Measurements from ENCODE around the gene TRABD.

TRABD gene

GRCh38 chr22:50173311-50173982, 12.3 kb upstream of the TRABD start:
- Histone ChIP-seq H4K12ac (ENCODE audit: low read depth, low read length) (no peak overlapping the region), H3K23ac (ENCODE audit: low read length) (no peak overlapping the region), H3K14ac (ENCODE audit: low read length) (no peak overlapping the region), H3K4ac (ENCODE audit: low read depth, low read length) (no peak overlapping the region), H2BK5ac (ENCODE audit: low read depth, low read length, poor library complexity) (no peak overlapping the region), H3K4me2 (ENCODE audit: low read length) (no peak overlapping the region), H3K27ac (ENCODE audit: low read depth, low read length) (no peak overlapping the region), H2BK120ac (ENCODE audit: insufficient read depth, low read length, poor library complexity) (no peak overlapping the region), H2AFZ (ENCODE audit: insufficient read depth, low read length, poor library complexity) (no peak overlapping the region), H3K9me3 (ENCODE audit: insufficient read depth, low read depth, low read length) (peaks cover 11% of the 10 kb centered on the region), H2BK12ac (ENCODE audit: low read length) (no peak overlapping the region), H3K27me3 (ENCODE audit: insufficient read depth, low read length) (peaks cover 17% of the 10 kb centered on the region), H3K36me3 (ENCODE audit: control insufficient read depth in 1 of 2, insufficient read depth in 2 of 2, low read length in 2 of 2) (no peaks in the 10 kb centered on the region), H3K4me1 (ENCODE audit: control insufficient read depth in 1 of 2, insufficient read depth in 2 of 2, low read length in 2 of 2) (peaks cover 0 to 5% of the 10 kb centered on the region in 2 experiments), H3K79me2 (ENCODE audit: control insufficient read depth, insufficient read depth, low read length, poor library complexity) (no peaks in the 10 kb centered on the region), H3K4me3 (ENCODE audit: low read depth, low read length) (no peak overlapping the region), H3K9ac (ENCODE audit: low read length) (no peak overlapping the region), H4K8ac (ENCODE audit: low read depth, low read length) (no peak overlapping the region), H4K91ac (ENCODE audit: low read depth, low read length) (no peak overlapping the region), H3K18ac (ENCODE audit: low read length) (no peak overlapping the region), H3K79me1 (ENCODE audit: low read length) (peaks cover 2% of the 10 kb centered on the region), H2AK5ac (ENCODE audit: low read length) (no peak overlapping the region)
- WGBS (ENCODE audit: extremely low coverage, insufficient coverage, insufficient read length), result no CpG with 5 or more reads among the region's 26 CpGs
- no peak for DNase-seq

GRCh38 chr22:50173983-50174355, 11.7 kb upstream of the TRABD start:
- peaks cover 2% of the 10 kb centered on the region for H3K79me1 ChIP-seq (ENCODE audit: low read length)
- H3K4me2 ChIP-seq (ENCODE audit: low read length), result no peak overlapping the region
- H3K18ac ChIP-seq (ENCODE audit: low read length), result no peak overlapping the region
- H2BK5ac ChIP-seq (ENCODE audit: low read depth, low read length, poor library complexity), result no peak overlapping the region
- no peak overlapping the region for H3K14ac ChIP-seq (ENCODE audit: low read length)
- no peak overlapping the region for H4K8ac ChIP-seq (ENCODE audit: low read depth, low read length)
- no peak overlapping the region for H4K12ac ChIP-seq (ENCODE audit: low read depth, low read length)
- H2BK120ac ChIP-seq (ENCODE audit: insufficient read depth, low read length, poor library complexity), result no peak overlapping the region
- H3K4me1 ChIP-seq (ENCODE audit: control insufficient read depth in 1 of 2, insufficient read depth in 2 of 2, low read length in 2 of 2), result peaks cover 0 to 5% of the 10 kb centered on the region in 2 experiments
- no peak overlapping the region for H2AFZ ChIP-seq (ENCODE audit: insufficient read depth, low read length, poor library complexity)
- H2AK5ac ChIP-seq (ENCODE audit: low read length), result no peak overlapping the region
- no peak overlapping the region for H3K4me3 ChIP-seq (ENCODE audit: low read depth, low read length)
- H3K9me3 ChIP-seq (ENCODE audit: insufficient read depth, low read depth, low read length), result peaks cover 11% of the 10 kb centered on the region
- no peak for DNase-seq
- H3K36me3 ChIP-seq (ENCODE audit: control insufficient read depth in 1 of 2, insufficient read depth in 2 of 2, low read length in 2 of 2), result no peaks in the 10 kb centered on the region
- H3K27ac ChIP-seq (ENCODE audit: low read depth, low read length), result no peak overlapping the region
- no peaks in the 10 kb centered on the region for H3K79me2 ChIP-seq (ENCODE audit: control insufficient read depth, insufficient read depth, low read length, poor library complexity)
- H3K4ac ChIP-seq (ENCODE audit: low read depth, low read length), result no peak overlapping the region
- H3K23ac ChIP-seq (ENCODE audit: low read length), result no peak overlapping the region
- peaks cover 15% of the 10 kb centered on the region for H3K27me3 ChIP-seq (ENCODE audit: insufficient read depth, low read length)
- H3K9ac ChIP-seq (ENCODE audit: low read length), result no peak overlapping the region
- H4K91ac ChIP-seq (ENCODE audit: low read depth, low read length), result no peak overlapping the region
- WGBS (ENCODE audit: extremely low coverage, insufficient coverage, insufficient read length), result no CpG with 5 or more reads among the region's 6 CpGs
- no peak overlapping the region for H2BK12ac ChIP-seq (ENCODE audit: low read length)

- H3K27ac ChIP-seq (ENCODE audit: low read depth, low read length), result no peak overlapping the region
- H3K27me3 ChIP-seq (ENCODE audit: insufficient read depth, low read length), result peaks cover 10% of the 10 kb centered on the region
- H2AK5ac ChIP-seq (ENCODE audit: low read length), result no peak overlapping the region
- no peak overlapping the region for H2AFZ ChIP-seq (ENCODE audit: insufficient read depth, low read length, poor library complexity)
- WGBS (ENCODE audit: extremely low coverage, insufficient coverage, insufficient read length), result no CpG with 5 or more reads among the region's 27 CpGs
- H3K14ac ChIP-seq (ENCODE audit: low read length), result no peak overlapping the region
- no peaks in the 10 kb centered on the region for H3K79me2 ChIP-seq (ENCODE audit: control insufficient read depth, insufficient read depth, low read length, poor library complexity)
- no peak overlapping the region for H3K4me2 ChIP-seq (ENCODE audit: low read length)
- no peaks in the 10 kb centered on the region for H3K36me3 ChIP-seq (ENCODE audit: control insufficient read depth in 1 of 2, insufficient read depth in 2 of 2, low read length in 2 of 2)
- H3K4me1 ChIP-seq (ENCODE audit: control insufficient read depth in 1 of 2, insufficient read depth in 2 of 2, low read length in 2 of 2), result peaks cover 0 to 5% of the 10 kb centered on the region in 2 experiments
- no peak overlapping the region for H3K4ac ChIP-seq (ENCODE audit: low read depth, low read length)
- H3K4me3 ChIP-seq (ENCODE audit: low read depth, low read length), result no peak overlapping the region
- no peak for DNase-seq
- no peak overlapping the region for H2BK12ac ChIP-seq (ENCODE audit: low read length)
- H2BK120ac ChIP-seq (ENCODE audit: insufficient read depth, low read length, poor library complexity), result no peak overlapping the region
- H4K12ac ChIP-seq (ENCODE audit: low read depth, low read length), result no peak overlapping the region
- H2BK5ac ChIP-seq (ENCODE audit: low read depth, low read length, poor library complexity), result no peak overlapping the region
- no peak overlapping the region for H4K8ac ChIP-seq (ENCODE audit: low read depth, low read length)
- no peak overlapping the region for H3K23ac ChIP-seq (ENCODE audit: low read length)
- H4K91ac ChIP-seq (ENCODE audit: low read depth, low read length), result no peak overlapping the region
- H3K9ac ChIP-seq (ENCODE audit: low read length), result no peak overlapping the region
- no peak overlapping the region for H3K18ac ChIP-seq (ENCODE audit: low read length)
- peaks cover 2% of the 10 kb centered on the region for H3K79me1 ChIP-seq (ENCODE audit: low read length)
- peaks cover 9% of the 10 kb centered on the region for H3K9me3 ChIP-seq (ENCODE audit: insufficient read depth, low read depth, low read length)
Measured at GRCh38 chr22:50174382-50175190, 11.1 kb upstream of the TRABD start.

GRCh38 chr22:50175191-50175461, 10.6 kb upstream of the TRABD start:
- no peak overlapping the region for H3K9ac ChIP-seq (ENCODE audit: low read length)
- H3K4me2 ChIP-seq (ENCODE audit: low read length), result no peak overlapping the region
- H3K36me3 ChIP-seq (ENCODE audit: control insufficient read depth in 1 of 2, insufficient read depth in 2 of 2, low read length in 2 of 2), result no peaks in the 10 kb centered on the region
- H2BK120ac ChIP-seq (ENCODE audit: insufficient read depth, low read length, poor library complexity), result no peak overlapping the region
- H3K4me1 ChIP-seq (ENCODE audit: control insufficient read depth in 1 of 2, insufficient read depth in 2 of 2, low read length in 2 of 2), result peaks cover 0 to 5% of the 10 kb centered on the region in 2 experiments
- no peak overlapping the region for H3K23ac ChIP-seq (ENCODE audit: low read length)
- H3K9me3 ChIP-seq (ENCODE audit: insufficient read depth, low read depth, low read length), result peaks cover 9% of the 10 kb centered on the region
- H3K4ac ChIP-seq (ENCODE audit: low read depth, low read length), result no peak overlapping the region
- H2AK5ac ChIP-seq (ENCODE audit: low read length), result no peak overlapping the region
- H2AFZ ChIP-seq (ENCODE audit: insufficient read depth, low read length, poor library complexity), result no peak overlapping the region
- no peak overlapping the region for H4K91ac ChIP-seq (ENCODE audit: low read depth, low read length)
- H2BK5ac ChIP-seq (ENCODE audit: low read depth, low read length, poor library complexity), result no peak overlapping the region
- H4K8ac ChIP-seq (ENCODE audit: low read depth, low read length), result no peak overlapping the region
- no peak overlapping the region for H3K4me3 ChIP-seq (ENCODE audit: low read depth, low read length)
- no peak overlapping the region for H3K18ac ChIP-seq (ENCODE audit: low read length)
- no peak overlapping the region for H3K14ac ChIP-seq (ENCODE audit: low read length)
- DNase-seq, result no peak
- H3K27me3 ChIP-seq (ENCODE audit: insufficient read depth, low read length), result peaks cover 8% of the 10 kb centered on the region
- no peaks in the 10 kb centered on the region for H3K79me1 ChIP-seq (ENCODE audit: low read length)
- no peaks in the 10 kb centered on the region for H3K79me2 ChIP-seq (ENCODE audit: control insufficient read depth, insufficient read depth, low read length, poor library complexity)
- H4K12ac ChIP-seq (ENCODE audit: low read depth, low read length), result no peak overlapping the region
- WGBS (ENCODE audit: extremely low coverage, insufficient coverage, insufficient read length), result no CpG with 5 or more reads among the region's 6 CpGs
- no peak overlapping the region for H3K27ac ChIP-seq (ENCODE audit: low read depth, low read length)
- H2BK12ac ChIP-seq (ENCODE audit: low read length), result no peak overlapping the region

Measured in trophoblast cell (in vitro differentiated cells and primary cell).